ENCODE measurements around the gene ZIC4. TPM values are rescaled to one million over a fixed set of nuclear protein-coding genes. Genes with fewer than 3 reads are reported as not detected.

The ZIC4 gene
- total and polyA plus RNA-seq, 10 of the 15 experiments (the other 5 are each of a cell fraction or from before 2014, with no cell fraction given) = not detected

DNA sequence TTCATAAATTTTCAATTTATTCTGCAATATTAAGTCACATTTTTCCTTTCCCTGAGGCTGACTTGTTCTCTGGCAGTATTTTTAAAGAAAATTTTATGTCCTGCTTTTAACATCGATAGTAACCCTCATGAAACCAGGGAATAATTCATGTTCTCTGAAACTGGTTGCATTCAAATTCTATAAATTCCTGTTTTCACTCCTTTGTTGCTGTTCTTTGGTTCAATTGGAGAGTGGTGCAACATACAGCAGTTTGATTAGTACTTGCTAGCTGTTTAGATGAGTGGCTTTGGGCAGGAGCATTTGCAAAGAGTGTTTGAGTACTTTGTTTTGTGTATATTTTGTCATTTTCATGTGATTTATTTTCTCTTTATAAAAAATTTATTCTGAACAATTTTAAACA is 22.0 kb upstream of the ZIC4 start (continued):
- TF ChIP-seq TCF12 (IDR thresholded peaks at IDR 0.05; ENCODE audit: low read depth, low read length) (no peak), ZNF207 (IDR thresholded peaks at IDR 0.05; ENCODE audit: borderline replicate concordance) (no peak), BMI1 (IDR thresholded peaks at IDR 0.05; ENCODE audit: borderline replicate concordance) (no peak)
- TF ChIP-seq, protein P1, sequence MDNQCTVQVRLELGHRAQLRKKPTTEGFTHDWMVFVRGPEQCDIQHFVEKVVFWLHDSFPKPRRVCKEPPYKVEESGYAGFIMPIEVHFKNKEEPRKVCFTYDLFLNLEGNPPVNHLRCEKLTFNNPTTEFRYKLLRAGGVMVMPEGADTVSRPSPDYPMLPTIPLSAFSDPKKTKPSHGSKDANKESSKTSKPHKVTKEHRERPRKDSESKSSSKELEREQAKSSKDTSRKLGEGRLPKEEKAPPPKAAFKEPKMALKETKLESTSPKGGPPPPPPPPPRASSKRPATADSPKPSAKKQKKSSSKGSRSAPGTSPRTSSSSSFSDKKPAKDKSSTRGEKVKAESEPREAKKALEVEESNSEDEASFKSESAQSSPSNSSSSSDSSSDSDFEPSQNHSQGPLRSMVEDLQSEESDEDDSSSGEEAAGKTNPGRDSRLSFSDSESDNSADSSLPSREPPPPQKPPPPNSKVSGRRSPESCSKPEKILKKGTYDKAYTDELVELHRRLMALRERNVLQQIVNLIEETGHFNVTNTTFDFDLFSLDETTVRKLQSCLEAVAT (IDR thresholded peaks at IDR 0.05) = no peak

DNA sequence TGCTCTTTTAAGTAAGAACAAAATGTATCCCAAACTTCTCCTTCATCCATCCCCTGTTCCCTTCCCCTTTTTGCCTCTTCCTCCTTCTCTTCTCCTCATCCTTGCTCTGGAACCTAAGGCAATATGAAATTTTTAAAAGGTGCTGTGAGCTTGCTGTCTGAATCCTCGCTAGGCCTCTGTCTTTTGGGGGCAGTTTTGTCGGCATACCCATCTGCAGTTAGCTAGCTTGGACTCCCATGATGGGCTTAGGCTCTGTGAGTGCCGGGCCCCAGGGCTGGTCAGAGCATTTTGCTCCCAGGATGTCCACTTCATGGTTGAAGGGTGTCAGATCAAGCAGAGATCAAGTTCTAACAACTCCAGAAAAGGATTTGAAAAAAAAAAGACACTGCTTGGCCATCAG is 21.4 kb upstream of the ZIC4 start:
- ATAC-seq = no peak
- in situ Hi-C loops (cut with MboI) (no loop called here), intact Hi-C loops (cut with micrococcal nuclease; ENCODE audit: unreplicated experiment) (no loop called here)
- Histone ChIP-seq H3K9me3 (replicated peaks; ENCODE audit: control insufficient read depth, insufficient read depth, low read length) (no peaks in the 10 kb centered on the region), H4K20me1 (ENCODE audit: control insufficient read depth, insufficient read depth) (no peaks in the 10 kb centered on the region), H3K27me3 (replicated peaks in 1 of 2; ENCODE audit: control insufficient read depth in 2 of 2, insufficient read depth in 2 of 2, low read length in 1 of 2) (peaks cover 2 to 7% of the 10 kb centered on the region in 2 experiments; a peak in 3 of 4 replicates), H3K4me3 (no peak overlapping the region), H2AFZ (ENCODE audit: control insufficient read depth, low read depth, low read length) (no peak overlapping the region), H3K9ac (ENCODE audit: control insufficient read depth, insufficient read depth, low read length) (no peak overlapping the region), H3K79me2 (ENCODE audit: control insufficient read depth, insufficient read depth, low read length) (no peaks in the 10 kb centered on the region), H3K4me1 (ENCODE audit: control insufficient read depth, insufficient read depth, low read length) (no peaks in the 10 kb centered on the region), H3K36me3 (ENCODE audit: control insufficient read depth in 2 of 2, insufficient read depth in 2 of 2, low read length in 1 of 2) (no peaks in the 10 kb centered on the region), H3K4me2 (ENCODE audit: control insufficient read depth, insufficient read depth) (no peak overlapping the region), H3K27ac (ENCODE audit: control insufficient read depth, insufficient read depth) (no peak overlapping the region)
- 10% methylated on average over 3 of the region's 3 CpGs for WGBS (ENCODE audit: insufficient coverage, insufficient replicate concordance, low lambda C conversion rate, missing lambda C conversion rate)
- RAD21 ChIA-PET (ENCODE audit: unreplicated experiment) = no interaction called here
- CTCF ChIA-PET = no interaction called here
- TF ChIP-seq CHD1 (IDR thresholded peaks at IDR 0.05; ENCODE audit: low read depth, low read length) (no peak), TCF12 (IDR thresholded peaks at IDR 0.05; ENCODE audit: low read depth, low read length) (no peak), TBL1XR1 (IDR thresholded peaks at IDR 0.05; ENCODE audit: low read depth, low read length) (no peak), GATAD2B (conservative IDR thresholded peaks at IDR 0.05; ENCODE audit: low read depth) (no peak)
- TF ChIP-seq, protein P2, sequence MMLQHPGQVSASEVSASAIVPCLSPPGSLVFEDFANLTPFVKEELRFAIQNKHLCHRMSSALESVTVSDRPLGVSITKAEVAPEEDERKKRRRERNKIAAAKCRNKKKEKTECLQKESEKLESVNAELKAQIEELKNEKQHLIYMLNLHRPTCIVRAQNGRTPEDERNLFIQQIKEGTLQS (IDR thresholded peaks at IDR 0.05; ENCODE audit: borderline replicate concordance, extremely low read depth, low read depth, low read length) = no peak
- FAIRE-seq = no peak
- no peak for DNase-seq (ENCODE audit: low read depth, low spot score)
- SMC1A ChIA-PET (ENCODE audit: uncharacterized antibody, unreplicated experiment) = no interaction called here
- BruUV-seq (replicated peaks) = no TSS peak
- POLR2A ChIA-PET = no interaction called here

Data from GM12878 (cell line).